ENCODE measurements around the gene TPBG.

Gene TPBG

DNA sequence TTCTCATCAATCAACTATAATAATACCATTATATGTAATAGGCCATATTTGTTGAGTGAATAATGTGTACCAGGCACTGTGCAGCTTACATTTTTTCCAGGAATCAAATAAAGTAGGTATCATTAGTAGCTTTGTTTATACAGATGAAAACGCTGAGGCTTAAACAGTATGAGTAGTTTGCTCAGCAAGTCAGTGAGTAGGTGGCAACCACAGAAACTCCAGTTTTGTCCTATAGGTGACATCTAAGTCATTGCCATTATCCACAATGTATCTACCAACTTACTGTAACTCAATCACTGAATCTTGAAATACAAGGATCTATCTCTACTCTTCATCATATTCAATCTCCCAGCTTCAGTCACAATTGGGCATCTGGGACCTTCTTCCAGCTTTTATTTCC, 29.8 kb upstream of the TPBG start:
- Histone ChIP-seq H3K4me3 (no peak overlapping the region), H3K4me1 (no peaks in the 10 kb centered on the region), H3K9me3 (no peaks in the 10 kb centered on the region), H3K36me3 (no peaks in the 10 kb centered on the region), H3K27ac (no peak overlapping the region), H3K27me3 (no peaks in the 10 kb centered on the region)
- TF ChIP-seq, protein P1, sequence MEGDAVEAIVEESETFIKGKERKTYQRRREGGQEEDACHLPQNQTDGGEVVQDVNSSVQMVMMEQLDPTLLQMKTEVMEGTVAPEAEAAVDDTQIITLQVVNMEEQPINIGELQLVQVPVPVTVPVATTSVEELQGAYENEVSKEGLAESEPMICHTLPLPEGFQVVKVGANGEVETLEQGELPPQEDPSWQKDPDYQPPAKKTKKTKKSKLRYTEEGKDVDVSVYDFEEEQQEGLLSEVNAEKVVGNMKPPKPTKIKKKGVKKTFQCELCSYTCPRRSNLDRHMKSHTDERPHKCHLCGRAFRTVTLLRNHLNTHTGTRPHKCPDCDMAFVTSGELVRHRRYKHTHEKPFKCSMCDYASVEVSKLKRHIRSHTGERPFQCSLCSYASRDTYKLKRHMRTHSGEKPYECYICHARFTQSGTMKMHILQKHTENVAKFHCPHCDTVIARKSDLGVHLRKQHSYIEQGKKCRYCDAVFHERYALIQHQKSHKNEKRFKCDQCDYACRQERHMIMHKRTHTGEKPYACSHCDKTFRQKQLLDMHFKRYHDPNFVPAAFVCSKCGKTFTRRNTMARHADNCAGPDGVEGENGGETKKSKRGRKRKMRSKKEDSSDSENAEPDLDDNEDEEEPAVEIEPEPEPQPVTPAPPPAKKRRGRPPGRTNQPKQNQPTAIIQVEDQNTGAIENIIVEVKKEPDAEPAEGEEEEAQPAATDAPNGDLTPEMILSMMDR (IDR thresholded peaks at IDR 0.05): no peak
- intact Hi-C loops (cut with DNase I; ENCODE audit: low total_unique reads): no loop called here
- DNase-seq: no peak

DNA sequence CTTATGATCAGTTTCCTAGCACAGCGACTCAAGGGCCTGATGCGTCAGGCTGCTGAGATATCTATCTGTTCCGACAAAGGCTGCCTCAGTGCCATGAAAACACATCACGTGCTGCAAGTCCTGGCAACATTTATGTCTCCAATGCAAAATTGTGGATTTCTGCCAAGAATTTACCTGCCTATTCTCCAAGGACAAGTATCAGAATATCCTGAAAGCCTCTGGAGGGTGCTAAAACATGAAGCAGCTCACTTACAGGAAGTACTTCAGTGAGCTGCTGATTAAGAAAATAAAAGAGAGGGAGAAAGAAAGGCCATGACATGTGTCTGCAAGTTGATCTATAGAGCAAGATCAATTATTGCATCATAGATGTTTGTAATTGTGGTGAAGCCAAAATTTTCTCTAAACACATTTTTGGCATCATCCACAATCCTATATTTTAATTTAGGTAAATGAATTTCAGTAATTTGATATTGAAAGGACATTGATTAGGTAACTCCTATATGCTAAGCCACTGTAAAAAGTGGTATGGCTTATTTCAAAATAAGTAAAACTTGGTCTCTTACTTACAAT, 25.8 kb upstream of the TPBG start:
- H3K9me3 ChIP-seq: peaks cover 0 to 6% (median 0%) of the 10 kb centered on the region in 3 donors
- H3K36me3 ChIP-seq: no peaks in the 10 kb centered on the region
- H3K27ac ChIP-seq: no peak overlapping the region
- no peak overlapping the region for H3K4me3 ChIP-seq
- intact Hi-C loops (cut with DNase I; ENCODE audit: low total_unique reads): no loop called here
- TF ChIP-seq, protein P1 (IDR thresholded peaks at IDR 0.05): no peak
- DNase-seq: no peak
- H3K4me1 ChIP-seq: no peaks in the 10 kb centered on the region
- no peaks in the 10 kb centered on the region for H3K27me3 ChIP-seq

DNA sequence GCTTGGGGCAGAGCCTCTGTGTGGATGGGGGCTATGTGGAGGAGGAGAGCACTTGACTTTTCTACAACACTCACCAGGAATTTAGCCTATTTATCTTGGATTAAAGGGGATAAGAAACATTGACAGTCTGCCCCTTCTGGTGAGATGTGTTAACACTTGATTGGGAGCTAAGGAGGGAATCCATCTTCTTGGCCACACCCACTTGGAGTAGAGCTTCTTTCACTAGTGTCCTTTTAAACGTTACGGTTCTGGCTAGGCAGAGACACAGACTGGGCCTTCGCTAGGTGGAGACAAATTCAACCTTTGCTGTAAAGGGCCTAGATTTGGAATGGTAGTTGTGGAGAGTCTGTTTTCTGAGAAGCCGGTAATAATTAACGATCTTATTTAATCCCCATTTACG, 15.5 kb upstream of the TPBG start:
- intact Hi-C loops (cut with DNase I; ENCODE audit: low total_unique reads): no loop called here
- H3K4me1 ChIP-seq: no peaks in the 10 kb centered on the region
- no peak overlapping the region for H3K4me3 ChIP-seq
- DNase-seq: no peak
- TF ChIP-seq, protein P1 (IDR thresholded peaks at IDR 0.05): no peak
- H3K9me3 ChIP-seq: no peaks in the 10 kb centered on the region
- H3K27me3 ChIP-seq: no peaks in the 10 kb centered on the region
- no peak overlapping the region for H3K27ac ChIP-seq
- no peaks in the 10 kb centered on the region for H3K36me3 ChIP-seq

DNA sequence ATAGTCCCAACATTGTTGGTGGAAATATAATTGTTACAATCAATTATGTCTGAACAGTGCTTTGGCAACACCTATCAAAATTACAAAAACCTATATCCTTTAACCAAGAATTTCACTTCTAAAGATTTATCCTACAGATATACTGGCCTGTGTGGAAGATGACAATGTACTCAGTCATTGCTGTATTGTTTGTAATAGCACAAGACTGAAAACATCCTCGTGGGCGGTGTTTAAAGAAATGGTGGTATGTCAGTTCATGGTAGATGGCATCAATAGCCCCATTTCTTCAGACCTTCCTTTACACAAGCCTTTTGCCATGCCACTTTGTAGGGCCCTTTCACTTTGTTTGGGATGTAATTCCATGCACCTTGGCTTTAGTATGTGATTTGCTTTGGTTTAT, 9.8 kb upstream of the TPBG start:
- Histone ChIP-seq H3K9me3 (no peaks in the 10 kb centered on the region), H3K4me3 (no peak overlapping the region), H3K36me3 (no peaks in the 10 kb centered on the region), H3K27ac (no peak overlapping the region), H3K27me3 (no peaks in the 10 kb centered on the region), H3K4me1 (no peaks in the 10 kb centered on the region)
- TF ChIP-seq, protein P1 (IDR thresholded peaks at IDR 0.05): no peak
- intact Hi-C loops (cut with DNase I; ENCODE audit: low total_unique reads): no loop called here
- no peak for DNase-seq

DNA sequence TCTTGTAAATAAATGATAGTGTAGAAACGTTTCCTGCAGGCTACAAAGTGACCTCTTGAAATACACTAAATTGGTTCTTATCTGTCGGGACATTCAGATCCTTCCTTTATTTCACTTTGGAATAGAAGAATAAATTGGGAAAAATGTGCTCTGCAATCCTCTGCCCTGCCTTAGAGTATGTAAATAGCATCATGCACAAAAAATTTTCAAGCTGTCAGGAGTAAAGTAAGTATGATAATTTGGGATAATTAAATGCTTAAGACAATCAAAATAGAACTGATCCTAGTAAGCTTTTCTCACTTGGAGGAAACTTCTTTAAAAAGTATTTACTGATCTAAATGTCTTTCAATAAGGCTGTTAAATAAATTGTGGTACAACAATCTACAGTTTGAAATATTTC, 3.1 kb upstream of the TPBG start:
- H3K4me1 ChIP-seq: peaks cover 0 to 15% (median 13%) of the 10 kb centered on the region in 4 donors
- H3K36me3 ChIP-seq: no peaks in the 10 kb centered on the region
- H3K9me3 ChIP-seq: no peaks in the 10 kb centered on the region
- TF ChIP-seq, protein P1 (IDR thresholded peaks at IDR 0.05): no peak
- no peak for DNase-seq
- H3K27ac ChIP-seq: no peak overlapping the region
- no peaks in the 10 kb centered on the region for H3K27me3 ChIP-seq
- intact Hi-C loops (cut with DNase I; ENCODE audit: low total_unique reads): no loop called here
- H3K4me3 ChIP-seq: no peak overlapping the region

DNA sequence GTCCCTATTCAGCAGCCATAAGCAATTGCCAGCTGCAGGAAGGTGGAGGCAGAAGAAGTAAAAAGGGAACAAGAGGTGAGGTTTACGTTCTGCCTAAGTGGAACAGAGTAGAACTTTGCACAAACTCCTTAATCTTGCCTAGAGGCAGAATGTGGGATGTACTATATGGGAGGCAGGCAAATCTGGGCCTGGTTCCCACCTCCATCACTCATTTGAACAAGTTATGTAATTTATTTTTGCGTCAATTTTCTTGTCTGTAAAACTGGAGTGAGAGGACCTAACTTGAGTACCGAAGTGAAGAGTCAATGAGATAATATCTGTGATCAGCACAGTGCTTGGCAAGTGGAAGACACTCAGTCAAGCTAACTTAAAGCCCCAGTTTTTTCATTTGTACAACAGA, 2.0 kb upstream of the TPBG start:
- no peak overlapping the region for H3K27ac ChIP-seq
- H3K9me3 ChIP-seq: no peaks in the 10 kb centered on the region
- H3K4me1 ChIP-seq: peaks cover 0 to 20% (median 14%) of the 10 kb centered on the region in 4 donors
- TF ChIP-seq, protein P1 (IDR thresholded peaks at IDR 0.05): no peak
- DNase-seq: no peak
- no peaks in the 10 kb centered on the region for H3K27me3 ChIP-seq
- H3K4me3 ChIP-seq: no peak overlapping the region
- no peaks in the 10 kb centered on the region for H3K36me3 ChIP-seq
- intact Hi-C loops (cut with DNase I; ENCODE audit: low total_unique reads): no loop called here
